PC-3 (cell line): ENCODE data around the gene CYP27B1. TPM values are rescaled to one million over a fixed set of nuclear protein-coding genes. Genes with fewer than 3 reads are reported as not detected.

Source experiments
- ATAC-seq: fragments of 200-7000 bp; cut with Tn5 transposase; 2 replicates; pipeline ENCODE4 v1.9.1; 2020; ENCODE audit warnings: mild to moderate bottlenecking, moderate library complexity
- BruUV-seq: library from RNA; stranded (reverse); fragments of 400-500 nt; replicated peaks from 2 replicates; lab custom pipeline; 2021; lab: Mats Ljungman, UMichigan
- CTCF ChIA-PET: fragments of 300-600 bp; sonication (Branson Sonifier 250); formaldehyde crosslinking; loops from one replicate; lab custom pipeline; 2022; ENCODE audit warnings: antibody characterized with exemption; lab: Charles Lee
- POLR2A ChIA-PET: fragments of 300-600 bp; sonication (Branson Sonifier 250); formaldehyde crosslinking; loops from one replicate; lab custom pipeline; 2022; ENCODE audit warnings: antibody characterized with exemption; ENCODE audit not compliant: unreplicated experiment; lab: Charles Lee
- DNase-seq: peaks from one replicate; pipeline ENCODE4 v3.0.0-alpha.2; 2015
- H2AFZ ChIP-seq: fragments of 300-600 bp; sonication (generic); 2 replicates; pipeline ENCODE4 v1.6.0; 2016; ENCODE audit warnings: antibody characterized with exemption, low read length
- H3F3A ChIP-seq: fragments of 300-600 bp; sonication (generic); one replicate; pipeline ENCODE4 v1.6.0; 2017; ENCODE audit warnings: antibody characterized with exemption, low read length, control low read depth, mild to moderate bottlenecking; ENCODE audit not compliant: unreplicated experiment
- H3K27ac ChIP-seq: fragments of 300-600 bp; sonication (generic); 2 replicates; pipeline ENCODE4 v1.5.1; 2016; ENCODE audit warnings: mild to moderate bottlenecking, low read length
- H3K27me3 ChIP-seq: fragments of 300-600 bp; sonication (generic); 2 replicates; pipeline ENCODE4 v1.6.1; 2016; ENCODE audit warnings: low read length, mixed read lengths
- H3K36me3 ChIP-seq: fragments of 300-600 bp; sonication (generic); 2 replicates; pipeline ENCODE4 v1.6.1; 2016; ENCODE audit warnings: low read depth, mixed run types, low read length, mixed read lengths
- H3K4me1 ChIP-seq: fragments of 300-600 bp; sonication (generic); 2 replicates; pipeline ENCODE4 v1.5.1; 2016; ENCODE audit warnings: low read length; ENCODE audit not compliant: insufficient read depth
- H3K4me2 ChIP-seq: fragments of 300-600 bp; sonication (generic); 2 replicates; pipeline ENCODE4 v1.6.0; 2016; ENCODE audit warnings: low read length
- H3K4me3 ChIP-seq: fragments of 300-600 bp; sonication (generic); 2 replicates; pipeline ENCODE4 v1.5.1; 2016; ENCODE audit warnings: mild to moderate bottlenecking, low read length, mixed read lengths
- H3K79me2 ChIP-seq: fragments of 300-600 bp; sonication (generic); 2 replicates; pipeline ENCODE4 v1.6.1; 2017; ENCODE audit warnings: low read length, mixed read lengths
- H3K9ac ChIP-seq: fragments of 300-600 bp; sonication (generic); 2 replicates; pipeline ENCODE4 v1.6.0; 2016; ENCODE audit warnings: mild to moderate bottlenecking, low read length
- H3K9me2 ChIP-seq: fragments of 300-600 bp; sonication (generic); replicated peaks from 2 replicates; pipeline ENCODE4 v1.6.1; 2016; ENCODE audit warnings: mixed run types, low read length, mixed read lengths
- H3K9me3 ChIP-seq: fragments of 300-600 bp; sonication (generic); 2 replicates; pipeline ENCODE4 v1.6.1; 2016; ENCODE audit warnings: low read length, mixed read lengths
- H4K20me1 ChIP-seq: fragments of 300-600 bp; sonication (generic); 2 replicates; pipeline ENCODE4 v1.6.1; 2016; ENCODE audit warnings: low read length, mixed read lengths
- EZH2 ChIP-seq: fragments of 300-600 bp; sonication (generic); IDR thresholded peaks from one replicate; pipeline ENCODE4 v1.6.1; 2017; ENCODE audit warnings: antibody characterized with exemption, mild to moderate bottlenecking, low read length; ENCODE audit not compliant: unreplicated experiment
- EZH2phosphoT487 ChIP-seq: fragments of 300-600 bp; sonication (generic); IDR thresholded peaks from 2 replicates; pipeline ENCODE4 v1.6.1; 2018; ENCODE audit warnings: mild to moderate bottlenecking, antibody characterized with exemption, low read length, borderline replicate concordance
- intact Hi-C: fragments of 100-400 bp; cut with micrococcal nuclease; formaldehyde crosslinking; loops from 2 replicates; pipeline ENCODE4 v1.9.0; 2023
- total RNA-seq: library from RNA; depleted of rRNA; stranded (reverse); fragments of >200 nt; gene quantifications from 2 replicates; pipeline ENCODE4 v1.2.3, GENCODE V29; 2014
- TF ChIP-seq, protein P1 (sequence below): fragments of 300-600 bp; sonication (generic); conservative IDR thresholded peaks from 2 replicates; pipeline ENCODE4 v1.5.1; 2017; ENCODE audit warnings: antibody characterized with exemption, low read depth, mild to moderate bottlenecking, low read length

The CYP27B1 gene
- total RNA-seq, 1 experiment from 2014 or later: 8.1 TPM

DNA sequence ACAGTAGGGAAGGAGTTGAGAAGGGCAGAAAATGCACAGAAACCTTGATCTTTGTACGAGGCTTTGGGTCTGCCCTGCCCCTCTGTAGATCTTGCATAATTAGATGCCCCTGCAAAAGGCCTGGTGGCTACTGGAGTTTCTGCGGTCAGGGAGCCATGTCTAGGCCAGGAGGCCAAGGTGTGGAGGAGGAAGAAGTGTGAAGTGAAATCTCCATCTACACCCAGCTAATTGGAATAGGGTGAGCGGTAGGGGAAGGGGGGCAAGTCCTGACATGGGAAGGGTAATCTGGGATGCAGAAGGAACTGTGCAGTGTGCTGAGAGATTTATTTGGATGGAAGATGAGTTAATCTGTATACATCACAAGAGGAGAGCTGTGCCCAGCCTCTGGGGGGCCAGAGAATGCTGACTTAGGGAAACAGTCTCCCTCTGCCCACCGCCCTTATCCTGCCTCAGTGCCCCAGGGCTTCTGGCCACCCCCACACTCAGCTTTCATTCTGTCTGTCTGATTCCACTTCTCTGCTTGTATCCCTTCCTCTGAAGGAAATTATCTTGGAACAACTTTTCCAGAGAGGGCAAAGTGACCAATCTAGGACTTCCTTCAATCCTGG is 5.4 kb downstream of the CYP27B1 start:
- Histone ChIP-seq H4K20me1 (no peaks in the 10 kb centered on the region), H3K9me3 (no peaks in the 10 kb centered on the region), H3K27ac (no peak overlapping the region), H2AFZ (no peak overlapping the region), H3K27me3 (no peaks in the 10 kb centered on the region), H3F3A (no peaks in the 10 kb centered on the region), H3K4me1 (peaks cover 25% of the 10 kb centered on the region), H3K79me2 (no peaks in the 10 kb centered on the region), H3K9ac (no peak overlapping the region), H3K36me3 (no peaks in the 10 kb centered on the region), H3K4me3 (no peak overlapping the region), H3K9me2 (no peaks in the 10 kb centered on the region), H3K4me2 (no peak overlapping the region)
- BruUV-seq: no TSS peak
- intact Hi-C loops: no loop called here
- TF ChIP-seq, protein P1, sequence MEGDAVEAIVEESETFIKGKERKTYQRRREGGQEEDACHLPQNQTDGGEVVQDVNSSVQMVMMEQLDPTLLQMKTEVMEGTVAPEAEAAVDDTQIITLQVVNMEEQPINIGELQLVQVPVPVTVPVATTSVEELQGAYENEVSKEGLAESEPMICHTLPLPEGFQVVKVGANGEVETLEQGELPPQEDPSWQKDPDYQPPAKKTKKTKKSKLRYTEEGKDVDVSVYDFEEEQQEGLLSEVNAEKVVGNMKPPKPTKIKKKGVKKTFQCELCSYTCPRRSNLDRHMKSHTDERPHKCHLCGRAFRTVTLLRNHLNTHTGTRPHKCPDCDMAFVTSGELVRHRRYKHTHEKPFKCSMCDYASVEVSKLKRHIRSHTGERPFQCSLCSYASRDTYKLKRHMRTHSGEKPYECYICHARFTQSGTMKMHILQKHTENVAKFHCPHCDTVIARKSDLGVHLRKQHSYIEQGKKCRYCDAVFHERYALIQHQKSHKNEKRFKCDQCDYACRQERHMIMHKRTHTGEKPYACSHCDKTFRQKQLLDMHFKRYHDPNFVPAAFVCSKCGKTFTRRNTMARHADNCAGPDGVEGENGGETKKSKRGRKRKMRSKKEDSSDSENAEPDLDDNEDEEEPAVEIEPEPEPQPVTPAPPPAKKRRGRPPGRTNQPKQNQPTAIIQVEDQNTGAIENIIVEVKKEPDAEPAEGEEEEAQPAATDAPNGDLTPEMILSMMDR: no peak
- TF ChIP-seq EZH2: no peak
- TF ChIP-seq EZH2phosphoT487: no peak
- ATAC-seq: no peak
- POLR2A ChIA-PET: no interaction called here
- CTCF ChIA-PET: no interaction called here
- no peak for DNase-seq

DNA sequence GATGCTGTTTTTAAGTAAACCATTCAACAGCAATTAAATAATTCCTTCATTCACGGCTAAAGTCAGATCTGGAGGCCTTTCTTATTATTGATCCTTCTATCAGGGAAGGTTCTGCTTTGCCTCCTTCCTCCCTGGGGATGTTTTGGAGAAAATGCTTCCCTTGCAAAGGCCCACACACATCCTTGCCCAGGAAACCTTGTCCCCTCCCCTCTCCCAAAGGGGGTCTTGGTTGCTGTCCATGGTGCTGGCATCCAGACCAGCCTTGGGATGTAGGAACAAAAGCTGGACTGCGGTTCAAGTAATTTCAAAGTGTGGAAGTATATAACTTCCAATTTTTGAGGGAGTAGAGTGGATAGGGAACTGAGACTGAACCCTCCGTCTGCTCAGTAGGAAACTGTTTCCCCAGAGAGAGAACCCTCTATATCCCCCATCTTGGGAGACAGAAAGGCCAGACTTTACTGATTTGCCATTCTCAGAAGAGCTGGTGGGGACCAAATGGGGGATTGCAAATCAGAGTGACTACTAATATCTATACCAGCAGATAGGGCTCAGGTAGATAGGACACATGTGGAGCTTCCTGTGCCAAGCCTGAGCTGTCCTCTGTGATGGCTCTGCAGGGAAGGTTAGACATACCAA is 6.4 kb downstream of the CYP27B1 start:
- POLR2A ChIA-PET: no interaction called here

More for the DNA sequence above, 6.4 kb downstream of the CYP27B1 start:
- H3K9me2 ChIP-seq: no peaks in the 10 kb centered on the region
- H3F3A ChIP-seq: no peaks in the 10 kb centered on the region
- H4K20me1 ChIP-seq: no peaks in the 10 kb centered on the region
- no peak overlapping the region for H2AFZ ChIP-seq
- H3K4me1 ChIP-seq: peaks cover 21% of the 10 kb centered on the region
- BruUV-seq: no TSS peak
- no peaks in the 10 kb centered on the region for H3K36me3 ChIP-seq
- no peak overlapping the region for H3K27ac ChIP-seq
- TF ChIP-seq EZH2phosphoT487: no peak
- TF ChIP-seq, protein P1: no peak
- no peak overlapping the region for H3K9ac ChIP-seq
- CTCF ChIA-PET: no interaction called here
- ATAC-seq (no peak), DNase-seq (no peak)
- no peaks in the 10 kb centered on the region; the same call in 1 of the 2 replicates for H3K79me2 ChIP-seq
- no peak overlapping the region for H3K4me2 ChIP-seq
- no peaks in the 10 kb centered on the region for H3K27me3 ChIP-seq
- H3K9me3 ChIP-seq: no peaks in the 10 kb centered on the region
- intact Hi-C loops: no loop called here
- no peak overlapping the region for H3K4me3 ChIP-seq
